DOHH2 (cell line): ENCODE results near the gene KIF16B.

Source experiments
- H3F3A ChIP-seq: fragments of 200-600 bp; sonication (generic), shearing (Covaris generic); 2 replicates; pipeline ENCODE4 v1.6.0; 2016; ENCODE audit warnings: antibody characterized with exemption, mild to moderate bottlenecking; ENCODE audit not compliant: control insufficient read depth, insufficient read depth
- H3K27ac ChIP-seq: fragments of 200-600 bp; sonication (generic); 2 replicates; pipeline ENCODE4 v1.5.1; 2014; ENCODE audit warnings: low read depth, mild to moderate bottlenecking, low read length, moderate library complexity
- H3K27me3 ChIP-seq: fragments of 200-600 bp; sonication (generic); 2 replicates; pipeline ENCODE4 v1.6.1; 2014; ENCODE audit warnings: mild to moderate bottlenecking, low read length, mixed read lengths; ENCODE audit not compliant: control insufficient read depth
- H3K36me3 ChIP-seq: fragments of 200-600 bp; sonication (generic); 2 replicates; pipeline ENCODE4 v1.6.1; 2014; ENCODE audit warnings: mild to moderate bottlenecking, low read length, moderate library complexity, mixed read lengths; ENCODE audit not compliant: control insufficient read depth
- H3K4me1 ChIP-seq: fragments of 200-600 bp; sonication (generic); 2 replicates; pipeline ENCODE4 v1.6.1; 2014; ENCODE audit warnings: mild to moderate bottlenecking, low read length, mixed read lengths; ENCODE audit not compliant: control insufficient read depth
- H3K4me2 ChIP-seq: fragments of 200-600 bp; sonication (generic); 2 replicates; pipeline ENCODE4 v1.6.0; 2014; ENCODE audit warnings: mild to moderate bottlenecking, low read length, moderate library complexity
- H3K4me3 ChIP-seq: fragments of 200-600 bp; sonication (generic); 2 replicates; pipeline ENCODE4 v1.5.1; 2014; ENCODE audit warnings: mild to moderate bottlenecking, low read length, mixed read lengths
- H3K79me2 ChIP-seq: fragments of 200-600 bp; sonication (generic); 2 replicates; pipeline ENCODE4 v1.6.1; 2014; ENCODE audit warnings: mild to moderate bottlenecking, low read length, mixed read lengths; ENCODE audit not compliant: control insufficient read depth
- H3K9me2 ChIP-seq: fragments of 200-600 bp; sonication (generic); replicated peaks from 2 replicates; pipeline ENCODE4 v1.6.1; 2014; ENCODE audit warnings: mild to moderate bottlenecking, low read length, mixed read lengths; ENCODE audit not compliant: control insufficient read depth
- H3K9me3 ChIP-seq: fragments of 200-600 bp; sonication (generic); 2 replicates; pipeline ENCODE4 v1.6.1; 2014; ENCODE audit warnings: antibody characterized with exemption, low read length, mixed read lengths; ENCODE audit not compliant: control insufficient read depth, insufficient read depth
- H4K20me1 ChIP-seq: fragments of 200-600 bp; sonication (generic); 2 replicates; pipeline ENCODE4 v1.6.0; 2014; ENCODE audit warnings: low read depth, mild to moderate bottlenecking, antibody characterized with exemption, low read length, moderate library complexity; ENCODE audit not compliant: control insufficient read depth, insufficient read depth
- CTCF ChIP-seq: fragments of 200-600 bp; sonication (generic); IDR thresholded peaks from one replicate; pipeline ENCODE4 v1.5.1; 2014; ENCODE audit warnings: antibody characterized with exemption, mild to moderate bottlenecking, low read depth, low read length; ENCODE audit not compliant: poor library complexity, severe bottlenecking
- EZH2phosphoT487 ChIP-seq: fragments of 200-600 bp; sonication (generic); IDR thresholded peaks from 2 replicates; pipeline ENCODE4 v1.6.1; 2017; ENCODE audit warnings: borderline replicate concordance, mild to moderate bottlenecking, antibody characterized with exemption, low read length, moderate library complexity, mixed read lengths

KIF16B gene

GRCh38 chr20:16552015-16552414, 21.2 kb downstream of the KIF16B start:
- Histone ChIP-seq H3K27ac (no peak overlapping the region), H3K27me3 (no peaks in the 10 kb centered on the region), H3K9me3 (no peaks in the 10 kb centered on the region), H3K4me2 (no peak overlapping the region), H3K36me3 (no peaks in the 10 kb centered on the region), H3K9me2 (no peaks in the 10 kb centered on the region), H3K4me1 (no peaks in the 10 kb centered on the region), H4K20me1 (no peaks in the 10 kb centered on the region), H3K4me3 (no peak overlapping the region), H3F3A (no peaks in the 10 kb centered on the region), H3K79me2 (no peaks in the 10 kb centered on the region)
- TF ChIP-seq CTCF, result no peak
- no peak for TF ChIP-seq EZH2phosphoT487

- TF ChIP-seq EZH2phosphoT487 (no peak), CTCF (no peak)
- Histone ChIP-seq H3K27ac (no peak overlapping the region), H3K27me3 (no peaks in the 10 kb centered on the region), H3K4me3 (no peak overlapping the region), H3K4me1 (no peaks in the 10 kb centered on the region), H3K9me2 (no peaks in the 10 kb centered on the region), H3K36me3 (no peaks in the 10 kb centered on the region), H3K9me3 (no peaks in the 10 kb centered on the region), H3K4me2 (no peak overlapping the region), H4K20me1 (no peaks in the 10 kb centered on the region), H3F3A (no peaks in the 10 kb centered on the region), H3K79me2 (no peaks in the 10 kb centered on the region)
These were observed 21.6 kb downstream of the KIF16B start for GRCh38 chr20:16551607-16552006.

- H3K79me2 ChIP-seq, result no peaks in the 10 kb centered on the region
- H3K9me2 ChIP-seq, result no peaks in the 10 kb centered on the region
- no peaks in the 10 kb centered on the region for H3F3A ChIP-seq
- no peak overlapping the region for H3K4me3 ChIP-seq
- H3K36me3 ChIP-seq, result no peaks in the 10 kb centered on the region
- no peaks in the 10 kb centered on the region for H3K27me3 ChIP-seq
- no peak overlapping the region for H3K27ac ChIP-seq
- no peaks in the 10 kb centered on the region for H3K4me1 ChIP-seq
- TF ChIP-seq EZH2phosphoT487 (no peak), CTCF (no peak)
- H3K4me2 ChIP-seq, result no peak overlapping the region
- no peaks in the 10 kb centered on the region for H4K20me1 ChIP-seq
- H3K9me3 ChIP-seq, result no peaks in the 10 kb centered on the region
These were observed 25.1 kb downstream of the KIF16B start for GRCh38 chr20:16548068-16548672.
